Muscle layer of colon (tissue), 2 donors: ENCODE results near the gene TOR3A.

Experiments
- H3K27ac ChIP-seq: one replicate; pipeline ENCODE4 v1.7.0; 2013; ENCODE audit warnings: low read depth, mild to moderate bottlenecking, low read length, moderate library complexity
- H3K27me3 ChIP-seq, 2 donors: one replicate each; pipeline ENCODE4 v1.7.0; 2013; ENCODE audit warnings: low read length in 2 of 2, mild to moderate bottlenecking in 2 of 2; ENCODE audit not compliant: insufficient read depth in 2 of 2, control insufficient read depth in 1 of 2
- H3K36me3 ChIP-seq: one replicate; pipeline ENCODE4 v1.7.0; 2013; ENCODE audit warnings: mild to moderate bottlenecking, low read length; ENCODE audit not compliant: insufficient read depth
- H3K4me1 ChIP-seq: one replicate; pipeline ENCODE4 v1.7.0; 2013; ENCODE audit warnings: mild to moderate bottlenecking, low read length; ENCODE audit not compliant: insufficient read depth
- H3K4me3 ChIP-seq, 2 donors: one replicate each; pipeline ENCODE4 v1.7.0; 2013; ENCODE audit warnings: low read length in 2 of 2, low read depth in 1 of 2, mild to moderate bottlenecking in 1 of 2, moderate library complexity in 1 of 2
- H3K9ac ChIP-seq: one replicate; pipeline ENCODE4 v1.7.0; 2013; ENCODE audit warnings: low read length
- H3K9me3 ChIP-seq: one replicate; pipeline ENCODE4 v1.7.0; 2013; ENCODE audit warnings: mild to moderate bottlenecking, low read length
- donor health status: abdominal sarcoma.
- donor health status: Adenocarcinoma of cecum.

The TOR3A gene

DNA sequence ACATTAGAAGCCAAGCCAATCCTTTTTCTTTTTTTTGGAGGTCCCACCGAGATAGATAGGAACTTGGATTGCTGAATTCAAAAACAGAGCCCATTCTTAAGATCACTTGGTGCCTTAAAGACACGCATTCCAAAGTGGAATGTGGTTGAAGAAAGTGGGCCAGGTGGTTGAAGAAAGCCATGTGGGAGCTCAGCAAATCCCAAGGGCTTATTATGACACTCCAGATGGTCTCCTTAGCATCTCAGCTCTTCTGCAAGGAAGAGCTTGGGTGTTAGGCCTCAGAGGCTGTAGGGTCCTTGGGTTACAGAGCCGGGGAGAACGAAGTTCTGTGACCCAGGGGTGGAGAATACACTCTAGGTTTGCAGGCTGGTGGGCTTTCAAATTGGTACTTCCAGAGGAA, 13.5 kb downstream of the TOR3A start:
- Histone ChIP-seq H3K4me3 (no peak overlapping the region), H3K9ac (no peak overlapping the region), H3K27ac (no peak overlapping the region), H3K27me3 (no peaks in the 10 kb centered on the region), H3K9me3 (no peaks in the 10 kb centered on the region), H3K36me3 (peaks cover 37% of the 10 kb centered on the region), H3K4me1 (no peaks in the 10 kb centered on the region)

DNA sequence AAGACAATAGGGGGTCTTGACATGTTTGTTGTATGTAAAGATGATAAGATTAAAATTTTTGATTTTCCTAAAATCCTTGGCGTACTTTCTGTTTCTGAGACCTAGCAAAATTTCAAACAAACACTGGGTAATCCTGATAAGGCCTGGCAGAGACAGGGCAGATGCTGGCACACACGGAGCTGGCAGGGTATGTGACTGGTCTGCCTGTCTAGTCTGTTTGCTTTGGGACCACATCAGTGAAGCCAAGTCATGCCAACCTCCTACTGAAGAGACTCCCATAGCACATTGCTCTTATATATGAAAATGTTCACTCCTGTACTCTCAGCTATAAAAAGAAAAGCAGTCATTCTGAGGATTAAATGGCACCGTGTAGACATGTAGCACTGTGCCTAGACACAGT, 14.1 kb downstream of the TOR3A start:
- Histone ChIP-seq H3K36me3 (peaks cover 36% of the 10 kb centered on the region), H3K9ac (no peak overlapping the region), H3K27ac (no peak overlapping the region)

DNA sequence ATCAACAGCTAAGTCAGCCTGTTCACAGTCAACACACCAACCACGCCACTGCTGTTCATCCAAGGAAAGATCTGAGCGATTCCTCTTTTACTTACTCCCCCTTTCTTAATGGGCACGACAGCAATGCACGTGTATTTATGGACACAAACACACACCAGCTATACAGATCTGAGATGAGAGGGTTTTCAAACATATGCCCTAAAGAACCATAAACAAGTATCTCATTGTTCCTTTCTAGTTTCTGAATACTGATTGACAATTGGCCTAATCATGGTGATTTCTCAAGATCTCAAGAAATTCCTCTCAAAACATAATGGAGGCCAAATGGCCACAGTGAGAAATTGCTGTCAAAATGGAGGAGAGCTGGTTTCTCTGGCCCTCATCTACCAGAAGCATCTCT, 18.0 kb downstream of the TOR3A start:
- no peaks in the 10 kb centered on the region for H3K9me3 ChIP-seq
- no peaks in the 10 kb centered on the region for H3K4me1 ChIP-seq
- peaks cover 12% of the 10 kb centered on the region for H3K36me3 ChIP-seq
- no peaks in the 10 kb centered on the region for H3K27me3 ChIP-seq
- no peak overlapping the region for H3K4me3 ChIP-seq
- no peak overlapping the region for H3K9ac ChIP-seq
- no peak overlapping the region for H3K27ac ChIP-seq

More for the DNA sequence above, 14.1 kb downstream of the TOR3A start:
- Histone ChIP-seq H3K27me3 (no peaks in the 10 kb centered on the region), H3K4me3 (no peak overlapping the region), H3K4me1 (no peaks in the 10 kb centered on the region), H3K9me3 (no peaks in the 10 kb centered on the region)

DNA sequence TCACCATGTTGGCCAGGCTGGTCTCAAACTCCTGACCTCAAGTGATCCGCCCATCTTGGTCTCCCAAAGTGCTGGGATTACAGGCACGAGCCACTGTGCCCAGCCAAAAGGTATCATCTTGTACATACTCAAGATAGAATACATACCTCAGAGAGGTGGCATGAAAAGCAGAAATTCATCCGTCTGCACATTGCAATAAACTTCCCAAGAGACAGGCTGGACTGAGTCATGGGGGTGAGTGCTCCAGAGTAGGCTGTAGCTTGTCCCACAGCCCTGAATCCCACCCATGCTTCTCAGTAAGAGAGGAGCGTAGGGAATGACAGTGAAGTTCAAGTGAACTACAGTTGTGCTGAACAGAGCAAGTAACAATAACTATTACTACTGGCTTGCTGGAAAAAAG, 19.7 kb downstream of the TOR3A start:
- Histone ChIP-seq H3K4me3 (no peak overlapping the region), H3K27ac (no peak overlapping the region), H3K4me1 (no peaks in the 10 kb centered on the region), H3K36me3 (peaks cover 4% of the 10 kb centered on the region), H3K27me3 (no peaks in the 10 kb centered on the region), H3K9me3 (no peaks in the 10 kb centered on the region), H3K9ac (no peak overlapping the region)

DNA sequence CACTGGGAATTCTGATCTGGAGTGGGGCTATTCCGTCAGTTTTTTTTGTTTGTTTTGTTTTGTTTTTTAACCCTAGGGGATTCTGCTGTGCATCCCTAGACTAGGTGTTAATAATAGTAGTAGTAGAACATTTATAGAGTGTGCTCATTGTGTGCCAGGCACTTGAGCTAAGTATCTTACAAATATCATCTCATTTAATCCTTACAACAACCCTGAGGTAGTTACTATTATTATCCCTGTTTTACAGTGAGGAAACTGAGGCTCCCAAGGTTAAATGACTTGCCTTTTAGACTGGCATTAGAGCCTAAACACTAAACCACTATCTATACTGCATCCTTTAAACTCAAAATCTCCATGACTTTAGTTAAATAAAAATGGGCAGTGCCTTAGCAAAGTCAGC, 22.1 kb downstream of the TOR3A start:
- Histone ChIP-seq H3K9me3 (no peaks in the 10 kb centered on the region), H3K27ac (no peak overlapping the region), H3K4me3 (no peak overlapping the region), H3K4me1 (no peaks in the 10 kb centered on the region), H3K27me3 (no peaks in the 10 kb centered on the region), H3K36me3 (peaks cover 17% of the 10 kb centered on the region), H3K9ac (no peak overlapping the region)

DNA sequence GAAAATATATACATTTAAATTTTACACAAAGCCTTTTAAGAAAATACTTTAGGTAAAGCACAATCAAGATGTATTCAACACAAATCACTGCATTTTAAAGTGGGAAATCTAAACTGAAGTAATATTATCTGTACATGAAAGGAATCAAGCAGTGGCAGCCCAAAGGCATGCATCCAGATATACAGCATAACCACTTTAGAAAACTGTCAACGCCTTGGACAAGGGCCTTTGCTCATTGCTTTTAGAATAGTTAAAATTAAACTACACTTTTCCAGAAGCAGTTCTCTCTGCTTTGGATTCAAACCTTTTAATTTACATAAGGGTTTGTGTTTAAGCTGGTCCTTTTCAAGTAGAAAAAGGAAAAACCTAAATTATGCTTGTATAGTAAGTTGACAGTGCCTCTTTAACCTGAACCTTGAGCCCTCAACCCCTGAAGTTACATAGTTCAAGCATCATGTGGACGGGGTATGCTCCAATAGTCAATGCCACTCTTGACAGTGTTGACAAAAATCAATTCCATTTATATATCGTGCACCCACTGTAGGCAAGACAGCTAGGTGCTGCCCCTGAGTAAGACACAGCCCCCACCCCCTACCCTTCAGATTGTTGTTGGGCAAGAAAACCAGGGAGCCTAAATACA, 22.9 kb downstream of the TOR3A start:
- no peak overlapping the region for H3K4me3 ChIP-seq
- no peaks in the 10 kb centered on the region for H3K27me3 ChIP-seq
- peaks cover 18% of the 10 kb centered on the region for H3K36me3 ChIP-seq
- H3K4me1 ChIP-seq: no peaks in the 10 kb centered on the region
- no peak overlapping the region for H3K27ac ChIP-seq
- H3K9me3 ChIP-seq: no peaks in the 10 kb centered on the region
- H3K9ac ChIP-seq: no peak overlapping the region

DNA sequence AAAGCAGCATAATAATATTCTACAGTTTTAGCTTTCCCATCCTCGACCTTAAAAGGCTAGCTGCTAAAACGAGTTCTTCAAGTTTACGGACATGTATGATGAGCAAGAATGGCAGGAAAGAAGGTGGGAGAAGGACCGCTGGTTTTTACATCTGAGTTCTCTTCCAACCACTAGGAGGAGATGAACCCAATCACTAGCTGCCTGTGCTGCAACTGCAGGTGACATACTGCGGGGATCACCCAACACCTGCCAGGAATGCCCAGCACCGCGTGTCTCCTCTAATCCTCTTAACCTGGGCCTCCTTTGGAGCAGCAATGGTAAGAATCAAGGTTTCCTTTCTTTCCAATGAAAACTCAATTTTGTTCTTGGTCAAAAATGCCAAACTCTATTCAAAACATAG, 23.5 kb downstream of the TOR3A start:
- Histone ChIP-seq H3K9ac (no peak overlapping the region), H3K4me1 (no peaks in the 10 kb centered on the region), H3K4me3 (no peak overlapping the region), H3K27me3 (no peaks in the 10 kb centered on the region), H3K36me3 (peaks cover 24% of the 10 kb centered on the region), H3K27ac (no peak overlapping the region), H3K9me3 (no peaks in the 10 kb centered on the region)

DNA sequence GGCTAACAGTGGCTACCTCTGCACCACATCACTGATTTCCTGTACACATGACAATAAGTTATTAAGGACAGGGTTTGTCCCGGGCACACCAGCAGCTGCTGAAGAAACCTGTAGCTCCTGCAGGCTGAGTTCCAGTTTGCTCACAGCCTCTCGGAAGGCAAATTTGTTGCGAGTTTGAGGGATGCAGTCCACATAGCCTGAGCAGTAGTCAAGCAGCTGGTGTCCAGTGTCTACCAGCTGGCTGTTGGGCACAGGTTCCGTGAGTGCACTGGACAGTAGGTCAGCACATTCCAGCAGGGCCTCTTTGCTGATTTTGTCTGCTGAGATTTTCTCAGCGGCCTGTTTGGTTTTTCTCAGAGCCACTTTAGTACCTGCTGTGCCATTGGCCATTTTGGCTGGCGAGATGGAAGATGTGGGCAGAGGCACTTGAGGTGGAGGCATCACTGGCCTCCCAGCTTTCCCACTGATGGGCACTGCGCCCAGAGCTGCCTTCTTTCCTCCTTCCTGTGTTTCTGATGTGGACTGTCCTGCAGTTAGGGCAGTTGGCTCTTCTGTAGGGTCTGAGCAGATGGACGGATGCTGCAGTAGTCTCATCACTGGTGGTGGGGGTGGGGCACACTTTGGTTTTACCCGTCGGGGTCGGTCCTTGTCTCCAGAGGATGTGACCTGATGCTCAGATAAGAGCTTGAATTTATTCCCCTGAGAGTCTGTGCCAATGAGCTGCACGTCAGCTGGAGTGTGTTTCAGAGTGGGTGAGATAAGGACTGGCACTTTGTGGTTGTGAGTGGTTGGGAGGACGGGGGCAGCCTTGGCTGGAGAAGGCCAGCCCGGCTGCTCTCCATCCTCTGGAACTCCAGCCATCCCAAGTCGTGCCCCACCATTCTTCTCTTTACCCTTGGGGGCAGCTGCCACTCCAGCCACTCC, 26.1 kb downstream of the TOR3A start:
- Histone ChIP-seq H3K36me3 (peaks cover 35% of the 10 kb centered on the region), H3K4me1 (no peaks in the 10 kb centered on the region), H3K9ac (no peak overlapping the region), H3K27me3 (no peaks in the 10 kb centered on the region), H3K27ac (no peak overlapping the region), H3K9me3 (no peaks in the 10 kb centered on the region), H3K4me3 (no peak overlapping the region)

DNA sequence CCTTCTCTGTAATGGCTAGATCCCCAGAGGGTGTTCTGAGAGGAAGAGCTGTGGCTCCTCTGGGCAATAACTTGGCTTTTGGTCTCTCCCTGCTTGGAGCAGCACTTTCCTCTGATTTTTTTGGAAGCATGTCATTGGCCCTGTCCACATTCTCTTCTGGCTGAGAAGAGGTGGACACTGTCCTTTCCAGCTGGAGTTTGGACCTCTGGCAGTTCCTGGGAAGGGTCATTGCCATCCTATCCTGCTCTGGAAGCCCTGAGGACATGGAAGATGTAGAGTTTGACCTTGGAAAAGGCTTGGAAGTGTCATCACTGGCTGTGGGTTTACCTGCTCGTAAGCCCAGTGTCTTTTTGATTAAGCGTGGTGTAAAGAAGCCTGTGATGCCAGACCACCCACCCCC, 26.8 kb downstream of the TOR3A start:
- no peak overlapping the region for H3K27ac ChIP-seq
- no peak overlapping the region for H3K4me3 ChIP-seq
- H3K9ac ChIP-seq: no peak overlapping the region
- no peaks in the 10 kb centered on the region for H3K27me3 ChIP-seq
- H3K4me1 ChIP-seq: no peaks in the 10 kb centered on the region
- H3K36me3 ChIP-seq: peaks cover 40% of the 10 kb centered on the region
- no peaks in the 10 kb centered on the region for H3K9me3 ChIP-seq

DNA sequence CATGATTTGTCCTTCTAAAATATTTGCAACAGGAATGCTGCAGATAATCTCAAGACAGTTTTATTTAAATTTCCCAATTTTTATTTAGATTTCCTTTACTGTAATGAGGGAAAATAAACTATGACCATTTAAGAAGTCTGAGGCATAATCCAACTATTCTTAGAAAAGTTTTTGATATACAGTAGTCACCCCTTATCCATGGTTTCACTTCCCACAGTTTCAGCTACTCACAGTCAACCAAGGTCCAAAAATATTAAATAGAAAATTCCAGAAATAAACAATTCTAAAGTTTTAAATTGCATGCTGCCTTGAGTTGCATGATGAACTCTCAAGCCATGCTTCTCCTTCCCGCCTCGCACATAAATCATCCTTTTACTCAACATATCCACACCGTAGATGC, 33.3 kb downstream of the TOR3A start:
- H3K36me3 ChIP-seq: peaks cover 31% of the 10 kb centered on the region

DNA sequence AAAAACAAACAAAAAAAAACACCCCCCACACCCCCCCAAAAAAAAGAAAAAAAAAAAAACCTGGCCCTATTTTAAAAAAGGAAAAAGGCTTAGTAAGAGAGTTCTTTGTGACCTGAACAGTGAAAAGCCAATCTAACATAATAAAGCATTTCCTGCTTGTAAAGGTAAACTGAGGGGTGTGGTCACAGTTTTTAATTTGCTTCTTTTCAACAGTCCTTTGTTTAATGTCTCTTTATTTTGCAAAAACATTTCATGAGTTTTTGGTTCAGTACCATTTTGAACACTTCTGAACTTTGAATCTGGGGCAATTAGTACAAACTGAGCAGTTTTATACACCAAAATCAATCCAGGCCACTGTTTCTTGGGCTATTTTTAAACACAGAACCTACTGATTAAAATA, 37.6 kb downstream of the TOR3A start:
- H3K4me3 ChIP-seq: no peak overlapping the region

More for the DNA sequence above, 33.3 kb downstream of the TOR3A start:
- Histone ChIP-seq H3K9me3 (no peaks in the 10 kb centered on the region), H3K9ac (no peak overlapping the region), H3K4me3 (no peak overlapping the region), H3K27ac (no peak overlapping the region), H3K27me3 (no peaks in the 10 kb centered on the region), H3K4me1 (no peaks in the 10 kb centered on the region)

More for the DNA sequence above, 37.6 kb downstream of the TOR3A start:
- peaks cover 26% of the 10 kb centered on the region for H3K36me3 ChIP-seq
- H3K27ac ChIP-seq: no peak overlapping the region
- no peaks in the 10 kb centered on the region for H3K27me3 ChIP-seq
- no peaks in the 10 kb centered on the region for H3K4me1 ChIP-seq
- H3K9me3 ChIP-seq: no peaks in the 10 kb centered on the region
- H3K9ac ChIP-seq: no peak overlapping the region
